OCI-LY1 (cell line): Measurements from ENCODE around the gene ZNF506.
A peak's percentile ranks its signal among the peaks of the same experiment; 100 is the strongest.

Experiments used
- H2AFZ ChIP-seq: fragments of 200-600 bp; sonication (generic), shearing (Covaris generic); 2 replicates; pipeline ENCODE4 v1.6.0; 2014; ENCODE audit warnings: antibody characterized with exemption, mild to moderate bottlenecking, low read length
- H3F3A ChIP-seq: fragments of 200-600 bp; sonication (generic), shearing (Covaris generic); 2 replicates; pipeline ENCODE4 v1.6.0; 2014; ENCODE audit warnings: mild to moderate bottlenecking, antibody characterized with exemption, low read length, moderate library complexity; ENCODE audit not compliant: insufficient read depth
- H3K27ac ChIP-seq: fragments of 200-600 bp; sonication (generic); 2 replicates; pipeline ENCODE4 v1.5.1; 2014; ENCODE audit warnings: low read length, mixed run types, mild to moderate bottlenecking, low read depth; ENCODE audit not compliant: poor library complexity, severe bottlenecking
- H3K27me3 ChIP-seq: fragments of 200-600 bp; sonication (generic); 2 replicates; pipeline ENCODE4 v1.6.0; 2014; ENCODE audit warnings: antibody characterized with exemption, mild to moderate bottlenecking, low read length, moderate library complexity; ENCODE audit not compliant: insufficient read depth
- H3K36me3 ChIP-seq: fragments of 200-600 bp; sonication (generic); 2 replicates; pipeline ENCODE4 v1.6.1; 2014; ENCODE audit warnings: mild to moderate bottlenecking, antibody characterized with exemption, low read length, moderate library complexity, mixed read lengths; ENCODE audit not compliant: insufficient read depth
- H3K4me1 ChIP-seq: fragments of 200-600 bp; sonication (generic); 2 replicates; pipeline ENCODE4 v1.5.1; 2014; ENCODE audit warnings: mild to moderate bottlenecking, low read length, moderate library complexity; ENCODE audit not compliant: insufficient read depth, severe bottlenecking
- H3K4me2 ChIP-seq: fragments of 200-600 bp; sonication (generic), shearing (Covaris generic); 2 replicates; pipeline ENCODE4 v1.6.1; 2014; ENCODE audit warnings: low read length
- H3K4me3 ChIP-seq: fragments of 200-600 bp; sonication (generic); 2 replicates; pipeline ENCODE4 v1.5.1; 2014; ENCODE audit warnings: low read length, low read depth, mild to moderate bottlenecking, mixed read lengths; ENCODE audit not compliant: poor library complexity, severe bottlenecking
- H3K79me2 ChIP-seq: fragments of 200-600 bp; shearing (Covaris generic); 2 replicates; pipeline ENCODE4 v1.6.1; 2016; ENCODE audit warnings: mixed run types, low read length, mixed read lengths; ENCODE audit not compliant: insufficient read depth
- H3K9ac ChIP-seq: fragments of 200-600 bp; sonication (generic), shearing (Covaris generic); 2 replicates; pipeline ENCODE4 v1.6.1; 2014; ENCODE audit warnings: mild to moderate bottlenecking, low read length, mixed read lengths
- H3K9me2 ChIP-seq: fragments of 200-600 bp; sonication (generic), shearing (Covaris generic); 2 replicates; pipeline ENCODE4 v1.6.1; 2014; ENCODE audit warnings: low read depth, mild to moderate bottlenecking, low read length, mixed read lengths
- H3K9me3 ChIP-seq: fragments of 200-600 bp; shearing (Covaris generic); 2 replicates; pipeline ENCODE4 v1.6.1; 2014; ENCODE audit warnings: low read length, mixed read lengths
- H4K20me1 ChIP-seq: fragments of 200-600 bp; sonication (generic), shearing (Covaris generic); 2 replicates; pipeline ENCODE4 v1.6.0; 2016; ENCODE audit warnings: mild to moderate bottlenecking, low read length; ENCODE audit not compliant: insufficient read depth
- EZH2 ChIP-seq: fragments of 200-600 bp; sonication (generic), shearing (Covaris generic); IDR thresholded peaks from 2 replicates; pipeline ENCODE4 v1.8.0; 2017; ENCODE audit warnings: borderline replicate concordance, mixed run types, mild to moderate bottlenecking, antibody characterized with exemption, low read length, moderate library complexity, mixed read lengths
- TF ChIP-seq, protein P1 (sequence below): fragments of 200-600 bp; sonication (generic), shearing (Covaris generic); IDR thresholded peaks from 2 replicates; pipeline ENCODE4 v1.5.1; 2017; ENCODE audit warnings: mild to moderate bottlenecking, antibody characterized with exemption, low read length, moderate library complexity, mixed read lengths

Gene ZNF506

DNA sequence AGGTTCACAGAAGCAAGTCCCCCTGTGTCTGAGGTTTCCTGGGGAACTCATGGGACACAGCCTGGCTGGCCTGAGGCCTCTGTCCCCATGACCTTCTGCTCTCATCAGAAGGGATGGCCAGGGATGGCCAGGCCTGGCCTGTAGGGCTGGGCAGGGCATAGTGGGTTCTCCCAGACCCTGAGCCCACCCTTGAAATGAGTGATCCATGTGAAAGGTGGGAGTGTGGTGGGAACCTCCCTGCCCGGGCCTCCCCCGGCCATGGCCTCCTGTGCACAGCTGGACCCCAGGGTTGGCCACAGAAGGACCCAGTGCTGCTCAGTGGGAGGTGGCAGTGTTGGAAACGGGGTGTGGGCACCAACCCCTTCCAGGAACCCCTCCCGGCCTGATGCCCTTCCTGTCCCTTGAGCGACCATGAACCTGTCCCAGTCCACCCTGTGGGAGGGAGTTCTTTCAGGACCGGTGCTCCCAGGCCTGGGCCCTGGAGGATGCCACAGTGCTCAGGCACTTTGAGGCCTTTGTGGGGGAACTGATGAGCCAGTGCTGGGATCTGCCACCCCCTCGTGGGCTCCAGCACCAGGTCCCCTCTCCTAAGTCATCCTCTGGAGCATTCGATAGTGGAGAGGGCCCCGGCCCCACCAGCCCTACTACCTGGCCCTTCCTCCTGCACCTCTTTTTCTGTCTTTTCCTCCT is 73.2 kb downstream of the ZNF506 start:
- Histone ChIP-seq H3K27me3 (no peaks in the 10 kb centered on the region; the same call in 1 of the 2 replicates), H4K20me1 (no peaks in the 10 kb centered on the region), H3K4me2 (no peak overlapping the region), H3K36me3 (no peaks in the 10 kb centered on the region), H3F3A (no peaks in the 10 kb centered on the region), H3K9me3 (no peaks in the 10 kb centered on the region), H3K4me3 (no peak overlapping the region), H3K27ac (no peak overlapping the region), H2AFZ (no peak overlapping the region), H3K9ac (no peak overlapping the region), H3K79me2 (no peaks in the 10 kb centered on the region), H3K9me2 (no peaks in the 10 kb centered on the region), H3K4me1 (no peaks in the 10 kb centered on the region)
- TF ChIP-seq, protein P1, sequence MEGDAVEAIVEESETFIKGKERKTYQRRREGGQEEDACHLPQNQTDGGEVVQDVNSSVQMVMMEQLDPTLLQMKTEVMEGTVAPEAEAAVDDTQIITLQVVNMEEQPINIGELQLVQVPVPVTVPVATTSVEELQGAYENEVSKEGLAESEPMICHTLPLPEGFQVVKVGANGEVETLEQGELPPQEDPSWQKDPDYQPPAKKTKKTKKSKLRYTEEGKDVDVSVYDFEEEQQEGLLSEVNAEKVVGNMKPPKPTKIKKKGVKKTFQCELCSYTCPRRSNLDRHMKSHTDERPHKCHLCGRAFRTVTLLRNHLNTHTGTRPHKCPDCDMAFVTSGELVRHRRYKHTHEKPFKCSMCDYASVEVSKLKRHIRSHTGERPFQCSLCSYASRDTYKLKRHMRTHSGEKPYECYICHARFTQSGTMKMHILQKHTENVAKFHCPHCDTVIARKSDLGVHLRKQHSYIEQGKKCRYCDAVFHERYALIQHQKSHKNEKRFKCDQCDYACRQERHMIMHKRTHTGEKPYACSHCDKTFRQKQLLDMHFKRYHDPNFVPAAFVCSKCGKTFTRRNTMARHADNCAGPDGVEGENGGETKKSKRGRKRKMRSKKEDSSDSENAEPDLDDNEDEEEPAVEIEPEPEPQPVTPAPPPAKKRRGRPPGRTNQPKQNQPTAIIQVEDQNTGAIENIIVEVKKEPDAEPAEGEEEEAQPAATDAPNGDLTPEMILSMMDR, result no peak
- no peak for TF ChIP-seq EZH2

DNA sequence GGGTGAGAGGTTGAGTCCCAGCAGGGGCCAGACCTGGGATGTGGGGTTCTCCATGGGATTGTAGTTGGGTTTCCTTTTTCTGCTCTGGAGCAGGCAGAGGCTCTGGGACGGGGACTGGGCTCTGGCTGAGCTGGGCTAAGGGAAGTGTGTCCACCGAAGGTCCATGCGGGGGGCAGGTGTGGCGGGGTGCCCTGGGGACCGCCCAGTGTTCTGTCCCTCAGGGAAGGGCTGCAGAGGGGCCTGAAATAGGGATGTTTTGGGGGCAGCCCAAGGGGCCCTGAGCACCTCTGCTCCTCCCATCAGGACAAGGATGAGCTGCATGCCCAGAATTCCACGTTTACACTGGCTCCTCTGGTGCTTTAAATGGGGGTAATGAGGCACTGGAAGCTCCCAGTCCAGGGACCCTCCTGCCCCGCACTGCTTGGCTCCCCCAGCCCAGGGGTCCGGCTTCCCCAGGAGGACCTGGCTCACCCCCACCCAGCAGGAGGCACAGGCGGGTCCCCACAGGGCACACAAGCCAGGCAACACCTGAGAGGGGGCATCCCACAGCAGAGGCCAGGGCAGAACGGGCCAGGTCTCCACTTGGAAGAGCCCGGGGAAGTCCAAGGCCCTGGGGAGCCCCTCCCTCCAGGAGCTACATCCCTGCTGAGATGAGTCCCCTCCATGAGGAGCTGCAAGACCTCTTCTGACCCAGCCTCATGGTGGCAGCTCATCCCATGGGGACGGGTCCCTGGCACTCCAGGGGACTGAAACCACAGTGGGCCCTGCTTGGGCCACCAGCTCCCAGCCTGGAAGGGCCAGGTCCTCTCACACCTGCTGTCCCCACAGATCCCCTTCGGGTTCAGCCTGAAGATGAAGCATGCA is 74.0 kb downstream of the ZNF506 start:
- no peaks in the 10 kb centered on the region; the same call in 1 of the 2 replicates for H3K27me3 ChIP-seq
- H3K4me1 ChIP-seq, result no peaks in the 10 kb centered on the region
- no peak overlapping the region for H3K4me2 ChIP-seq
- H4K20me1 ChIP-seq, result no peaks in the 10 kb centered on the region
- H3K36me3 ChIP-seq, result no peaks in the 10 kb centered on the region
- H3K9ac ChIP-seq, result no peak overlapping the region
- no peak overlapping the region for H3K4me3 ChIP-seq
- H3F3A ChIP-seq, result no peaks in the 10 kb centered on the region
- H3K79me2 ChIP-seq, result no peaks in the 10 kb centered on the region
- H3K9me3 ChIP-seq, result no peaks in the 10 kb centered on the region
- no peak for TF ChIP-seq EZH2
- TF ChIP-seq, protein P1, result no peak
- H2AFZ ChIP-seq, result no peak overlapping the region
- no peaks in the 10 kb centered on the region for H3K9me2 ChIP-seq
- no peak overlapping the region for H3K27ac ChIP-seq

DNA sequence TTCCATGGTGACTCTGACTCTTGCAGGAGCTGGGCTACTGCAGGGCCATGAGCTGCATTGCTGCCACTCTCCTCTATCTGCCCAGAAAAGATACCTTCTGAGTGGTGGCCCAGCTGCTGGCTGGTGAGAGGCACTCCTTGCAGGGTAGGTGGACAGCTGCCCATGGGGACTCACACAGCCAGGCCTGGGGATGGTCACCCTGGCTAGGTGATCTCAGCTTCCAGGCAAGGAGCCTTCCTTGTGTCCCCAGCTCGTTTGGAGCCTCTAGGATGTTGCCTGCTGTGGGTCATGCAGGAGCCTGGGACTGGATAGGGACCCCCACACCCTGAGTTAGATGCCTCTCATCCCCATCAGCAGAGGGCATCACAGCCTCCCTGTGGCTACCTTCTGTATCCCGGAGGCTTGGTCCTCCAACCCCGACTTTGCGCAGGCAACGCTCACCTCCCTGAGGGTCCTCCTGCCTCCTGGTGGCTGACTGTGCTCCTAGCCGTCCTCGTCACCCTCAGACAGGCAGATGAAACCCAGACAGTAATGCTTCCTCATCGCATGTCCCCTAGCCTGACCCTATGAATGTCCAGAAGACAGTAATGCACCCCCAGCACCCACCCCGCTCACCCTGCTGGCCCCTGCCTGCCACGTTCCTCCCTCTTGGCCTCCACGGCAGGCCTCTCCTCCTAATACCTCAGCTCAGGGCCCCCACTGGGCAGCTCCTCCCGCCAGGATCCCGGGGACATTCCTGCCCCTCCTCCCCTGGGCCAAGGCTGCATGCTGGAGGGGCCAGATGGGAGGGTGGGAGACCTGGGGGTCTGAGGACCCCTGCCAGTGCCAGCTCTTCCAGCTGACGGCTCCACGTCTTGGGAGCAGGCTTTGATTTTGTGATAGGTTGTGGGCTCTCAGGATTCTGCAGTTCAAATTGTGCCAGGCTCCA is 75.0 kb downstream of the ZNF506 start:
- Histone ChIP-seq H3K27ac (no peak overlapping the region), H3K79me2 (no peaks in the 10 kb centered on the region), H3K4me1 (no peaks in the 10 kb centered on the region), H2AFZ (no peak overlapping the region), H3K9me2 (no peaks in the 10 kb centered on the region), H3K4me2 (no peak overlapping the region), H3K4me3 (no peak overlapping the region), H3K9ac (no peak overlapping the region), H3K36me3 (no peaks in the 10 kb centered on the region), H3K9me3 (no peaks in the 10 kb centered on the region), H3K27me3 (no peaks in the 10 kb centered on the region; the same call in 1 of the 2 replicates), H4K20me1 (no peaks in the 10 kb centered on the region), H3F3A (no peaks in the 10 kb centered on the region)
- TF ChIP-seq, protein P1, result peak; percentile 26; the same call in 1 of the 2 replicates
- TF ChIP-seq EZH2, result no peak
